ENCODE measurements around the gene FAM47E. TPM values are rescaled to one million over a fixed set of nuclear protein-coding genes. Genes with fewer than 3 reads are reported as not detected.

The FAM47E gene
- total RNA-seq: not detected

DNA sequence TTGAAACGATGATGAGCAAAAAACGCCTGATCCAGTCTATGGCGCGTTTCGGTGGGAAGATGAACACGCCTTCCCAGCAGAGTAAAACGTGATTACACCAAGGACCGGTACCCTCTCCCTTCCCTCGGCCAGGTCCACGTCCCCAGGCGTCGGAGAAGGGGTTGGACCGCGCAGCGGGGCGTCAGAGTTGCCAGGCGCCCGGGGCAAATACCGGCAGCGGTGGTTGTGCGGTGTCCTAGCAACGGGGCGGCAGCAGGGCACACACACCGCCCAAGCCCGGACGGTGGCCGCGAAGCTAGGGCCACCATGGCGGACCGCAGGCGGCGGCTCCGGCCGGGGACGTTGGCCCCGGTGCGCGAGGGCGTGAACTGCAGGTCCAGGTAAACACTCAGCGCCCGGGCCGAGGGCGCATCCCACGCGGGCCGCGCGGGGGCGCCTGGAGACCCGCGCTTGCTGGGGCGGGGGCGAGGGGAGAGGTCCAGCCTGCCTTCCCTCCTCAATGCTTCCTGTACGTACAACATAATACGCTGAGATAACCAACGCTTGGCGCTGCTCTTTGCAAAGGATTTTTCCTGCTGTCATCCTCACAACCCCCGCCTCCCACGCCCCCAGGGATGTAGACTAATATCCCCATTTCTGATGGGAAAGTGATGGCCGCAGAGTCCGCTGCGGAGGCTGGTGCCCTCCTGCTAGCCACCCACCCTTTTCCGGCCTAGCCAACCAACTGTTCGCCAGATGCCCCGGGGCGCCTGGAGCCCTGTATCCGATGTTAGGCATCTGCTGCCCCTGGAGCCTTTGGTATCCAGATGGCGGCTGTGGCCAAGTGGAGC lies at the start of gene FAM47E:
FAM47E (plus strand) TSS at position 281 of the 830 bp plus-strand sequence; CDS start at position 307, 26 bp downstream.
- no peaks in the 10 kb centered on the region for H3K9me3 Mint-ChIP-seq
- no peak within 1 kb of the TSS for H3K27ac Mint-ChIP-seq
- ATAC-seq: peak; percentile 81 to 82
- peak in 1 of 2 donors; percentile 27 for DNase-seq (ENCODE audit: low spot score in 2 of 2)
- H3K36me3 Mint-ChIP-seq: no peaks in the 10 kb centered on the region

DNA sequence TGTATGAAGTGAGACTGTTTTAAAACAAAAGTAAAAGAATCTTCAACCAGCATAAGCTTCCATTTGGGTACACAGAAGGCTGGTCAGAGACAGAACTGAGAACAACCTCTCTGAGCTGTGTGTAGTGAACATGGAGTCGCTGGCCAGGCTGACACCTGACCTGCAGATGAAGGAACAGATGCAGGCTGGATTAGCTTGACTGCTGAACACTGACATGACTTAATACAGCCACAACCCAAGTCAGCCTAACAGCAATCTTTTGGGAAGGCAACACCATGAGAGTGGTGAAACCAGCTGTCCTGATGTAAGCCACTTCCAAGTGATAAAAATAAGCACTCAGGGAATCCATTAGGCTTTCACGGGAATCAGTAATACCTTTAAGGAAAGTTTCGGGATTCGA lies 48.0 kb upstream of the FAM47E start:
- Mint-ChIP-seq H3K27ac (no peak overlapping the region), H3K36me3 (no peaks in the 10 kb centered on the region)
- DNase-seq (ENCODE audit: low spot score in 2 of 2): no peak

DNA sequence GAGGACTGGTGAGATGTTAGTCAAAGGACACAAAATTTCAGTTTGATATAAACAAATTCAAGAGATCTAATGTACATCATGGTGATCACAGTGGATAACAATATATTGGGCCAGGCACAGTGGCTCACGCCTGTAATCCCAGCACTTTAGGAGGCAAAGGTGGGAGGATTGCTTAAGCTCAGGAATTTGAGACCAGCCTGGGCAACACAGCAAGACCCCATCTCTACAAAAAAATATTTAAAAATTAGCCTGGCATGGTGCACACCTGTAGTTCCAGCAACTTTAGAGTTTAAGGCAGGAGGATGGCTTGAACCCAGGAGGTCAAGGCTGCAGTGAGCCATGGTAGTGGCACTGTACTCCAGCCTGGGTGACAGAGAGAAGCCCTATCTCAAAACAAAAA lies 46.6 kb upstream of the FAM47E start:
- Mint-ChIP-seq H3K36me3 (no peaks in the 10 kb centered on the region), H3K27ac (no peak overlapping the region), H3K9me3 (no peaks in the 10 kb centered on the region)
- ATAC-seq (no peak), DNase-seq (ENCODE audit: low spot score in 2 of 2) (no peak)

More for the DNA sequence above, 48.0 kb upstream of the FAM47E start:
- ATAC-seq: no peak
- H3K9me3 Mint-ChIP-seq: no peaks in the 10 kb centered on the region

- Mint-ChIP-seq H3K27ac (no peak overlapping the region), H3K36me3 (no peaks in the 10 kb centered on the region), H3K9me3 (no peaks in the 10 kb centered on the region)
- DNase-seq (ENCODE audit: low spot score in 2 of 2) (no peak), ATAC-seq (no peak)
Measured at GRCh38 chr4:76205476-76205875, 46.0 kb upstream of the FAM47E start.

DNA sequence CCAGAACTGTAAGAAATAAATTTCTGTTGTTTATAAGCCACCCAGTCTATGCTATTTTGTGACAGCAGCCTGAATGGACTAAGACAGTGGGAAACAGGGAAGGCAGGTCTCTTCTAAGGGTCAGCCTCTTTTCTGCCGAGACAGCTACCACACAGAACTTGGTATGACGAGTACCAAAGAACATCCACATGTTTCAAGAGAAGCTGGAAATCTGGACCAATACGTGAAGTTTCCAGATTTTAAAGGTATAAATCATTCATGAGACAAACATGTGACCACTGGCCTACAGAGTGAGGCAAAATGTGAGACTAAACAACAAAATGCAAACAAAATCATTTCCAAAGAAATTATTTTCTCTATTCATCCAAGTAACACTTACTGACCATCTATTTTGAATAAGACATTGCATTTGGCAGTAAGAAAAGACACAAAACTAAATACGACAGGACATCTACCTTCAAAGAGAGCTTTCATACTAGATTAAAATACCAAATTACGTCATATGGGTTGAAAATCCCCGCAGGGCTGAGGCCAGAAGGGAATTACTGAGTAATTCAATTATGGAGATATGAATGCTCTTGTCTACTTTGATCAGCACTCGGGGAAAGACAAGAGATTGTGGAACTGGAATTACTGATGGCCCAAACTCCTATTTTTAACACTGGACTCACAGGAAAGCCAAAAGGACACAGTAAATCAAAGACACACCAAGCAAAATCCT lies 45.1 kb upstream of the FAM47E start:
- Mint-ChIP-seq H3K36me3 (no peaks in the 10 kb centered on the region), H3K27ac (no peak overlapping the region), H3K9me3 (no peaks in the 10 kb centered on the region)
- ATAC-seq (no peak), DNase-seq (ENCODE audit: low spot score in 2 of 2) (no peak)

DNA sequence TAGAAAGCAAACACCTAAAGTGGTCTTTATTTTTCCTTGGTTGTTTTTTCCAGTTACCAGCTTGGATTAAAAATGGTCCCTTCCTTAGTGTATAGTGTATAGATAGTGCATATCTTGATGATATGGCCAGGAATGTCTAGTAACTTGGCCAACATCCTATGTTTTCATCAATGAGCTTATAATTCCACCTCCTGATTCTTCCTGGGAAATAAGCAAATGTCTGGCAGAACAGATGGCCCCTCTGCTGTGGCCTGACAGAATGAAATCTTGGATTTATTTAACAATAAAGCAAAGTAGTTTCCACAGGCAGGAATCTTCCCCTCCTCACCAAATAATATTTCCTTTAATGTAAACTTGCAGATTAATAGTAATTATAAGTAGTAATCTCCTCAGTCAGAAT lies 44.0 kb upstream of the FAM47E start:
- Mint-ChIP-seq H3K9me3 (no peaks in the 10 kb centered on the region), H3K27ac (no peak overlapping the region), H3K36me3 (no peaks in the 10 kb centered on the region)
- ATAC-seq (no peak), DNase-seq (ENCODE audit: low spot score in 2 of 2) (no peak)

DNA sequence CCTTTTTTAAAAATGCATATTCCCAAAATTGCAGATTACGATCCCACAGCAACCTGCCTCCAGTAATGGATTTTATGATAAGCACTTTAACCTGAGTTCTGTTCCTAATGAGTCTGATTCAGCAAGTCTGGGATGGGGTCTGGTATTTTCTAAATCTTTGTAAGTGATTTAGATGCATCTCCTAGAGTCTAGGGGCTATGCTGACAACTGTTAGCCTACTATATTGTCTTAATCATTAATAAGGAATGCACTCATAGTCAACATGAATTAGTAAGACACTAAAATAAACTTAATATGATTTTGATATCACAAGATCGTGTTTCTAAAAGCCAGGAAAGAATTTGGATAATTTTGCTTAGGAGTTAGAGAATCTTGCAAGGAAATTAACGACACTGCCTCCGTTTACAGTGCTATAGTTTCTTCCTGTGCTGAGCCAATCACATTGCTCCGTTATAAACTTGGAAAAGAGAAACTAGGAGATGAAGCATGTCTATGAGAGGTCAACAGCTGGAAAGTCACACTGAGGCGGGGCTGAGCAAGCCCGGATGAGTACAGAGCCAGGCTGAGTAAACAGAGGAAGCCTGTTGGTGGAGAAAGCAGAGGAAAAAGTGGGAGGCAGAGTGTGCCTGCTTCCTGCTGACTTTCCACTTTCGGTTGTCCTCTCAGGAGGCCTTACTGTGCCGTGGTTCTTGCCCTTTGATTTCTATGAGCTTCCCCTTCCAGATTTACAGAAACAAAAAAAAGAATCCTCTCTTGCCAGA lies 43.3 kb upstream of the FAM47E start:
- Mint-ChIP-seq H3K27ac (no peak overlapping the region), H3K36me3 (no peaks in the 10 kb centered on the region), H3K9me3 (no peaks in the 10 kb centered on the region)
- ATAC-seq (no peak), DNase-seq (ENCODE audit: low spot score in 2 of 2) (no peak)

DNA sequence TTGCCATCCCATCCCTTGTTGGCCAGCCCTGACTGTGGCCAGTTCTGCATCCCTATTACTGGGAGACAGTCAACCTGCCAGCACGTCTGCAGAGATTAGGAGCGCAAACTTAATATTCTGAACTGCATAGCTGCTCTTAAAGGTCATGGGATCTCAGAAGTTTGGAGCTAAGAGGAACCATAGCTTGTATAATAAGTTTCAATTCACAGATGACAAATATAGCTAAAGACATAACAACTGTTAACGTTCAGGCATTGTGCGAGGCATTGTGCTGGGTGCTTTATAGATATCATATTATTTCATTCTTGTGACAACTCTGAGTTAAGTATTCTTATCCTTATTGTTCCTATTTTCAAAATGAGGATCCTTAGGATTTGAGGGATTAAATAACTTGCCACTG lies 41.6 kb upstream of the FAM47E start:
- H3K36me3 Mint-ChIP-seq: peaks cover 0 to 4% of the 10 kb centered on the region in 2 donors
- no peak for ATAC-seq

GRCh38 chr4:76210452-76210851 lies 41.1 kb upstream of the FAM47E start:
- Mint-ChIP-seq H3K27ac (no peak overlapping the region), H3K36me3 (peaks cover 0 to 4% of the 10 kb centered on the region in 2 donors), H3K9me3 (no peaks in the 10 kb centered on the region)
- no peak for ATAC-seq
- DNase-seq (ENCODE audit: low spot score in 2 of 2): no peak

More for the DNA sequence above, 41.6 kb upstream of the FAM47E start:
- no peak for DNase-seq (ENCODE audit: low spot score in 2 of 2)
- H3K27ac Mint-ChIP-seq: no peak overlapping the region
- no peaks in the 10 kb centered on the region for H3K9me3 Mint-ChIP-seq

DNA sequence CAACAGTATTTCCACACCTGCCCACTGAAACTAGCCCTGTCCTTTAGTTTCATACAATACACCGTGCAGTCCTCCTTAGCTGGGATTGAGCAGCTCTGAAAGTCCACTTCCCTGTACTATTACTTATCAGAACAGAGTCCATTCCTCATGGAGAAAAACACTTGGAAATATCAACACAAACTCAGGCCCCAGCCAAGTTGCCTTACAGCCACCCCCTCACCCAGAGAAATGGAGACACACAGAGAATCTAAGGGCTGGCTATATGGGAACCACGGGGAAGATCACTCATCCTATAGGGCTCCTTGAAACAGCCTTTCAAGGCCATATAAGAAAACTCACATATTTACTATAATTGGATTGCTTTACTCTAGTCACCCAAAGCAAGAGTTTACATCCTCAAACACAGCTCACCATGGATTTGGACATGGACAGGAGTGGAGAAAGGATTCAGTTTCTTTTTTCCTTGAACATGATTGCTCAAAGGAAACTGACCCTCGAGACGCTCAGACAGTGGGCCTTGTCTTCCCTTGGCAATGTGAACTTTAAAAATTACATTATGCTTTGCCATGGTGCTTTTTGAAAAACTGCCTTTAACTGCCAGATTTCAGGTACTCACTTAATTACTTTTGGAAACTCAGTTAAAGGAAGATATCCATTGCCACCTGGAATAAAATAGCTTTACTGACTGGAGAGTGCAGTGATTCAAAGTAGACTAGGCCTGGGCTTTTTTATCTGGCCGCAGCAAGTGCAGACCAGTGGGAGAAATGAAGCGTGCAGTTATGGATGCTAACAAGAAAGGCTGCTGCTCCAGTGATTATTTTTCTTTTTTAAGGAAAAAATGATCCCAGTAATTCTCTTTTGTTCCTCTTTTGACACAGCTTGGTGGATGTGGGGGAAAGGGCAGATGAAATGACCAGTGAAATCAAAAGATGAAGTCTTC lies 39.5 kb upstream of the FAM47E start:
- no peak for ATAC-seq
- H3K9me3 Mint-ChIP-seq: no peaks in the 10 kb centered on the region
- peaks cover 0 to 4% of the 10 kb centered on the region in 2 donors for H3K36me3 Mint-ChIP-seq
- no peak overlapping the region for H3K27ac Mint-ChIP-seq
- no peak for DNase-seq (ENCODE audit: low spot score in 2 of 2)

DNA sequence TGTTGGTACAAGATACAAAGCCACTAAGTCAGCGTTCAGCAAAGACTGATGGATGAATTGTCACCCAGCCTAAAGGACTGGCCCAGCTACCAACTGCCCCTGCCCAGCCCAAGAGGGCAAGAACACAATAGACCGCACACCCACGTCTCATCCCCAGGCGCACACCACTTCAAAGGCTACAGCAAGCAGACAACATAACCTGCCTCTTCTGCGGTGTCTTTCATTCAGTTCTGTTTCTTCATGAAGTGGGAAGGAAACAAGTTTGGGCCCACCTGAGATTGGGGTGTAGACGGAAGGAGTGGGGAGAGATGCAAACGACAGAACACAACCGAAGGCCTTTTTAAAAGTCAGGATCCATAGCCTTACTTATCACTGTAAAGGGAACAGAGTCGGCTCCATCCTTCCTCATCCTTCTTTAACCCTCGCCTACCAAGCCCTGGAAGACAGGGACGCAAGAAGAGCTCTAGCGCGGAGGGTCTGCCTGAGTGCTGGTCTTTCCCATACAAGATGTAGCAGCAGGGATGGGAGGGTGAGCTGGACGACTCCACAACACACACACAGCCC lies 38.6 kb upstream of the FAM47E start:
- H3K36me3 Mint-ChIP-seq: peaks cover 0 to 4% of the 10 kb centered on the region in 2 donors
- DNase-seq (ENCODE audit: low spot score in 2 of 2): peak; percentile 42 to 64
- peak; percentile 26 to 37 for ATAC-seq
- no peaks in the 10 kb centered on the region for H3K9me3 Mint-ChIP-seq
- H3K27ac Mint-ChIP-seq: peak overlapping the region; percentile 19 to 29

GRCh38 chr4:76213415-76214176 lies 37.9 kb upstream of the FAM47E start, which contains the start of gene SCARB2:
TSS of gene SCARB2 (minus strand) at chr4:76213824. CDS start at chr4:76213543, 281 bp downstream.
- peak; percentile 80 to 86 for ATAC-seq
- Mint-ChIP-seq H3K27ac (peak within 1 kb of the TSS; percentile 74 to 82), H3K9me3 (no peaks in the 10 kb centered on the region)

DNA sequence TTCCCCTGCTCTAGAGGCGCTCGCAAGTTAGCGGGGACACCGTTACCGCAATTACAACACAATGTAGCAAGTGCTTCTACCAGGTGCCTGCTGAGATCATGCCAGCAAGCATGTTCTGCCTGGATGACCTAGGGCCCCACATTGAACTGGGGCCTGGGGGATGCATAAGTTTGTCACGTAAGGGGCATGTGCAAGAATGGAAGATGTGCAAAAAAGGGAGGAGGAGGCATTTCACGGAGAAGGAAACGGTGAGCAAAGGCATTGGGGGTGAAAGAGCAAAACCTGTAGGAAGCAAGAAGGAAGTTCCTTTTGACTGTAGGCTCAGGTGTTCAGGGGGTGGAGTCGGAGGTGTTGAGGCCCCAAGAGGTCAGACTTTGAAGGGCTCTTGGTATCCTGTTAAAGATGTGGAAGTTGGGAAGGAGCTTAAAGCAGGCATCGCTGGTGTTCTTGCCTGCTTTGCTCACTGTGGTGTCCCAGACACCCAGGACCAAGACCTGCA lies 37.3 kb upstream of the FAM47E start:
- peaks cover 0 to 4% of the 10 kb centered on the region in 2 donors for H3K36me3 Mint-ChIP-seq
- peak overlapping the region; percentile 74 to 82 for H3K27ac Mint-ChIP-seq
- ATAC-seq (peak in 1 of 2 donors; percentile 16), DNase-seq (ENCODE audit: low spot score in 2 of 2) (no peak)
- no peaks in the 10 kb centered on the region for H3K9me3 Mint-ChIP-seq

More at GRCh38 chr4:76213415-76214176, 37.9 kb upstream of the FAM47E start, which contains the start of gene SCARB2:
- peak; percentile 56 to 89 for DNase-seq (ENCODE audit: low spot score in 2 of 2)
- peaks cover 0 to 4% of the 10 kb centered on the region in 2 donors for H3K36me3 Mint-ChIP-seq

- peaks cover 0 to 4% of the 10 kb centered on the region in 2 donors for H3K36me3 Mint-ChIP-seq
- H3K27ac Mint-ChIP-seq: no peak overlapping the region
- H3K9me3 Mint-ChIP-seq: no peaks in the 10 kb centered on the region
- ATAC-seq (no peak), DNase-seq (ENCODE audit: low spot score in 2 of 2) (no peak)
Measured at GRCh38 chr4:76215077-76215476, 36.4 kb upstream of the FAM47E start.

DNA sequence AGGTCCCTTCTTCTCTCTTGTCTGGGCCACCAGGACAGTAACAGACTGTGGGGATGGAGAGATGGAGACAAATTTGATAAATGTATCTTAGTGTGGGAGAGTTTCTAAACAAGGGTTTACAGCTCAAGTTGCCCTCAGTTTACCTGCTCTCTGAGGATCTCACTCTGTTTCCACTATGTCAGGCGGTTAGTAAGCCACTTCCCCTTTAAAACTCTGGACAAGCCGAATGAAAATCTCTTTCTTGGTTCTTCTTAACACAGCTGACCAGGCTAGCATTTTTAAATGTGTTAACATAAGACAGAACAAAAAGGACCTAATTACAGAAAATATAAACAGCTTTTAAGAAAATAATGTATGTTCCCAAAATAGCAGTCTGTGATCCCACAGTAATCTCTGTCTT lies 35.0 kb upstream of the FAM47E start:
- ATAC-seq: no peak
- Mint-ChIP-seq H3K27ac (no peak overlapping the region), H3K9me3 (no peaks in the 10 kb centered on the region), H3K36me3 (peaks cover 0 to 4% of the 10 kb centered on the region in 2 donors)
- no peak for DNase-seq (ENCODE audit: low spot score in 2 of 2)
